ENCODE measurements around the gene HRH1. TPM values are rescaled to one million over a fixed set of nuclear protein-coding genes. Genes with fewer than 3 reads are reported as not detected.

Gene HRH1
- total RNA-seq, 1 donor from 2014 or later, result 0.90 TPM

DNA sequence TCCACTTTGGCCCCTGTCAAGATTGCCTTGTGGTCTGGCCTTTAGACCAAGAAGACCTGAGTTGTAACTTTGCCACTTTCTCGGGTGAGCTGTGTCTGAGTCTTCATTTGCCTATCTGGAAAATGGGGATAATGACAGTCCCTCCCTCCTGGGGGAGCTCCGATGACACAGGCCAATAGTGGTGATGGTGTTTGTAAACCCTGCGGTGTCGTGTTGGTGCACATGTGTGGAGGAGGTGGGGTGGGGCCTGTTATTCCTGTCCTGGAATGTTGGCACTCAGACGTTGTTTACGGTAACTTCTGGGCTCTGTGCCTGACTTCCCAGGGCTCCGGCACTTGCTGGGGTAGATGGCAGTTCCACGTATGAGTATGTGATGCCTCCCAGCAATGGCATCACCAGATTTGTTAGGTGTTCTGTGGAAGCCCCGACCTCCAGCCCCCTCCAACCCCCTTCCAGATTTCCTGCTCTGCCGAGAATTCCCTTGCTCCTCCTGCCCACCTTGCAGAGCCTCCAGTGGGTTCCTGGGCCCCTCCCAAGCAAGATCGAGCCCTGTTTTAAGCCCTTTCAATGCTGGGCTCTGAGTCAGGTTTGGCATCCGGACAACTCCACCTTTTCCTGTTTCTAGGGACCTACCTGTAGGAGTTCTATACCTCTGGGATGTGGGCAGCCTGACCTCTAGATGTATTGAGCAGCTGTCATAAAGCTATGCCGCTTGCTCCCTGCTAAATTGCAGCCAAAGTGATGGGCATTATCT lies 31.4 kb downstream of the HRH1 start:
- H3K4me3 Mint-ChIP-seq (ENCODE audit: unreplicated experiment), result no peak overlapping the region

DNA sequence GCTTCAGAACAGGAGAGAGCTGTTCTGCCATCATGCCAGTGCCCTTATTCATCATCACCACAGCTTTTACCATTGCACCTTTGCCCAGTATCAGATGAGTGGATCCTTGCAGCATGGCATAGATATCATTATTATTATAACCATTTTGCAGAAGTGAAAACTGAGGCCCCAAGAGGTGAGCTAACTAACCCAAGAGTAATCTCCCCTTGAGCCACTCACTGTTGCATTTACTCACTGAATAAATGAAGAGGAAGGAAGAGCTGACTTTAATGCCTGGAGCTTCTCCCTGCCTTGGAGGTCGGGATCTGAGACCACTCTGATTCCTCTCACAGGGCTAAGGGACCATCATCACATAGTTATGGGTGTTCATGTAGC lies 32.0 kb downstream of the HRH1 start:
- TF ChIP-seq, protein P1, sequence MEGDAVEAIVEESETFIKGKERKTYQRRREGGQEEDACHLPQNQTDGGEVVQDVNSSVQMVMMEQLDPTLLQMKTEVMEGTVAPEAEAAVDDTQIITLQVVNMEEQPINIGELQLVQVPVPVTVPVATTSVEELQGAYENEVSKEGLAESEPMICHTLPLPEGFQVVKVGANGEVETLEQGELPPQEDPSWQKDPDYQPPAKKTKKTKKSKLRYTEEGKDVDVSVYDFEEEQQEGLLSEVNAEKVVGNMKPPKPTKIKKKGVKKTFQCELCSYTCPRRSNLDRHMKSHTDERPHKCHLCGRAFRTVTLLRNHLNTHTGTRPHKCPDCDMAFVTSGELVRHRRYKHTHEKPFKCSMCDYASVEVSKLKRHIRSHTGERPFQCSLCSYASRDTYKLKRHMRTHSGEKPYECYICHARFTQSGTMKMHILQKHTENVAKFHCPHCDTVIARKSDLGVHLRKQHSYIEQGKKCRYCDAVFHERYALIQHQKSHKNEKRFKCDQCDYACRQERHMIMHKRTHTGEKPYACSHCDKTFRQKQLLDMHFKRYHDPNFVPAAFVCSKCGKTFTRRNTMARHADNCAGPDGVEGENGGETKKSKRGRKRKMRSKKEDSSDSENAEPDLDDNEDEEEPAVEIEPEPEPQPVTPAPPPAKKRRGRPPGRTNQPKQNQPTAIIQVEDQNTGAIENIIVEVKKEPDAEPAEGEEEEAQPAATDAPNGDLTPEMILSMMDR (IDR thresholded peaks at IDR 0.05; ENCODE audit: unreplicated experiment), result no peak
- peaks cover 3% of the 10 kb centered on the region for H3K36me3 Mint-ChIP-seq (ENCODE audit: low read depth, unreplicated experiment)
- no peak overlapping the region for H3K4me3 Mint-ChIP-seq (ENCODE audit: unreplicated experiment)
- H3K27me3 Mint-ChIP-seq (ENCODE audit: unreplicated experiment), result peaks cover 8% of the 10 kb centered on the region
- no peak for DNase-seq (ENCODE audit: low spot score)
- no peaks in the 10 kb centered on the region for H3K4me1 Mint-ChIP-seq (ENCODE audit: unreplicated experiment)
- H3K9me3 Mint-ChIP-seq (ENCODE audit: unreplicated experiment), result no peaks in the 10 kb centered on the region
- H3K27ac Mint-ChIP-seq (ENCODE audit: unreplicated experiment), result no peak overlapping the region

More for the DNA sequence above, 31.4 kb downstream of the HRH1 start:
- Mint-ChIP-seq H3K36me3 (ENCODE audit: low read depth, unreplicated experiment) (no peaks in the 10 kb centered on the region), H3K4me1 (ENCODE audit: unreplicated experiment) (no peaks in the 10 kb centered on the region), H3K27me3 (ENCODE audit: unreplicated experiment) (peaks cover 6% of the 10 kb centered on the region), H3K9me3 (ENCODE audit: unreplicated experiment) (no peaks in the 10 kb centered on the region), H3K27ac (ENCODE audit: unreplicated experiment) (no peak overlapping the region)
- no peak for DNase-seq (ENCODE audit: low spot score)
- TF ChIP-seq, protein P1 (IDR thresholded peaks at IDR 0.05; ENCODE audit: unreplicated experiment), result no peak

DNA sequence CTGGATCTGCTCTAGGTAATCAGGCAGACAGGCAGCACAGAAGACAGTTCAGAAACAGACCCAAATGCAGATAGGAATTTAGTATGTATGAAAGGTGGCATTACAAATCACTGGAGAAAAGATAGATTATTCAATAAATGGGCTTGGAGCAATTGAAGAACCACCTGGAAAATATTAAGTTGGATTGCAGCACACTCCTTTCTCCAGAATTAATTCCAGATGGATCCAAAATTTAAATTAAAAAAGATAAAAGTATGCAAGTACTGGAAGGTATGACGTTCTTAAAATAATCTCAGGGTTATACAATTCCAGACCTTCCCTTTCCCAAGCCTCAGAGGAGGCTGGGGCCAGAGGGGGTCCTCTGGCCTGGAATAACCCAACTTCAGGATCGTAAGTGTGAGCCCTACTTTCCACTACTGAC lies 32.5 kb downstream of the HRH1 start:
- no peaks in the 10 kb centered on the region for H3K9me3 Mint-ChIP-seq (ENCODE audit: unreplicated experiment)
- H3K27ac Mint-ChIP-seq (ENCODE audit: unreplicated experiment), result no peak overlapping the region
- peaks cover 3% of the 10 kb centered on the region for H3K36me3 Mint-ChIP-seq (ENCODE audit: low read depth, unreplicated experiment)
- H3K27me3 Mint-ChIP-seq (ENCODE audit: unreplicated experiment), result peaks cover 8% of the 10 kb centered on the region
- no peaks in the 10 kb centered on the region for H3K4me1 Mint-ChIP-seq (ENCODE audit: unreplicated experiment)
- TF ChIP-seq, protein P1 (IDR thresholded peaks at IDR 0.05; ENCODE audit: unreplicated experiment), result no peak
- no peak overlapping the region for H3K4me3 Mint-ChIP-seq (ENCODE audit: unreplicated experiment)
- DNase-seq (ENCODE audit: low spot score), result no peak

DNA sequence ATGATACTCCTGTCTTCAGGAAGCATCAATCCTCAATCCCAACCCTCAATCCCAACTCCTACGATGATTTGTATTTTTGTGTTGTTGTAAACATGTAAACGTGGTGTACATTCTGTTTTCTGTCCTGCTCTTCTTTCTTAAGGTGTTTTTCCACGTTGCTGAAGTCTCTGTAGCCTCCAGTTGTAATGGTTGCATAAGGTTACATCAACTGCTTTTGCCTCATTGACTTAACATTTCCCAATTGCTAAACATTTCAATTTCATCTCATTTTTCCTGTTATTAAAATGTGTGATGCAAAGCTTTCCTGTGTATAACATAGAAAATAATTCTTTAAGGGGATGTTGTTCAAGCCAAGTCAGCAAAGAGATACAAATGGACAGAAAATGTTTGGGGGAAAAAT lies 33.4 kb downstream of the HRH1 start:
- Mint-ChIP-seq H3K4me1 (ENCODE audit: unreplicated experiment) (no peaks in the 10 kb centered on the region), H3K9me3 (ENCODE audit: unreplicated experiment) (no peaks in the 10 kb centered on the region), H3K27ac (ENCODE audit: unreplicated experiment) (no peak overlapping the region), H3K27me3 (ENCODE audit: unreplicated experiment) (peaks cover 8% of the 10 kb centered on the region), H3K36me3 (ENCODE audit: low read depth, unreplicated experiment) (peaks cover 3% of the 10 kb centered on the region), H3K4me3 (ENCODE audit: unreplicated experiment) (no peak overlapping the region)
- TF ChIP-seq, protein P1 (IDR thresholded peaks at IDR 0.05; ENCODE audit: unreplicated experiment), result no peak
- DNase-seq (ENCODE audit: low spot score), result no peak

DNA sequence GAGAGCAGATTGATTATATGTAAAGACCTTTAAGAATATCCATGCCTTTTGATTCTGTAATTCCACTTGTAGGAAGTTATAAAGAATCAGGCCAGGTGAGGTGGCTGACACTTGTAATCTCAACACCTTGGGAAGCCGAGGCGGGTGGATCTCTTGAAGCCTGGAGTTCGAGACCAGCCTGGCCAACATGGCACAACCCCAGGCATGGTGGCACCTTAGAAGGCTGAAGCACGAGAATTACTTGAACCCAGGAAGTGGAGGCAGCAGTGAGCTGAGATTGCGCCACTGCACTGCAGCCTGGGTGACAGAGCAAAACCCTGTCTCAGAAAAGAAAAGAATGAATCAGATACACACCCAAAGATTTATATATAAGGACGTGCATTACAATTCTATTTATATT lies 33.9 kb downstream of the HRH1 start:
- no peak overlapping the region for H3K4me3 Mint-ChIP-seq (ENCODE audit: unreplicated experiment)
- no peaks in the 10 kb centered on the region for H3K9me3 Mint-ChIP-seq (ENCODE audit: unreplicated experiment)
- no peaks in the 10 kb centered on the region for H3K4me1 Mint-ChIP-seq (ENCODE audit: unreplicated experiment)
- H3K36me3 Mint-ChIP-seq (ENCODE audit: low read depth, unreplicated experiment), result peaks cover 3% of the 10 kb centered on the region
- no peak for DNase-seq (ENCODE audit: low spot score)
- peaks cover 8% of the 10 kb centered on the region for H3K27me3 Mint-ChIP-seq (ENCODE audit: unreplicated experiment)
- no peak overlapping the region for H3K27ac Mint-ChIP-seq (ENCODE audit: unreplicated experiment)
- TF ChIP-seq, protein P1 (IDR thresholded peaks at IDR 0.05; ENCODE audit: unreplicated experiment), result no peak

All from endothelial cell (in vitro differentiated cells).